Karpas-422 (cell line): ENCODE measurements around the gene ULK4. TPM values are rescaled to one million over a fixed set of nuclear protein-coding genes. Genes with fewer than 3 reads are reported as not detected.

ENCODE experiments used
- DNase-seq: peaks from one replicate; pipeline ENCODE4 v3.0.0-alpha.2; 2015
- H2AFZ ChIP-seq: fragments of 200-600 bp; sonication (generic); 2 replicates; pipeline ENCODE4 v1.6.1; 2014; ENCODE audit warnings: antibody characterized with exemption, low read length, mixed read lengths
- H3K27ac ChIP-seq: fragments of 200-600 bp; sonication (generic); 2 replicates; pipeline ENCODE4 v1.5.1; 2014; ENCODE audit warnings: mild to moderate bottlenecking, low read length, moderate library complexity
- H3K27me3 ChIP-seq: fragments of 200-600 bp; sonication (generic); 2 replicates; pipeline ENCODE4 v1.6.1; 2014; ENCODE audit warnings: low read length, mixed read lengths
- H3K36me3 ChIP-seq: fragments of 200-600 bp; sonication (generic); 2 replicates; pipeline ENCODE4 v1.6.1; 2014; ENCODE audit warnings: low read length, mixed read lengths; ENCODE audit not compliant: insufficient read depth
- H3K4me1 ChIP-seq: fragments of 200-600 bp; sonication (generic); 2 replicates; pipeline ENCODE4 v1.6.1; 2014; ENCODE audit warnings: mild to moderate bottlenecking, low read length, mixed read lengths
- H3K4me2 ChIP-seq: fragments of 200-600 bp; sonication (generic); 2 replicates; pipeline ENCODE4 v1.6.1; 2014; ENCODE audit warnings: low read length, low read depth, mild to moderate bottlenecking; ENCODE audit not compliant: poor library complexity, severe bottlenecking
- H3K4me3 ChIP-seq: fragments of 200-600 bp; sonication (generic); 2 replicates; pipeline ENCODE4 v1.5.1; 2014; ENCODE audit warnings: mild to moderate bottlenecking, antibody characterized with exemption, low read length, mixed read lengths
- H3K79me2 ChIP-seq: fragments of 200-600 bp; sonication (generic); 2 replicates; pipeline ENCODE4 v1.6.1; 2014; ENCODE audit warnings: mild to moderate bottlenecking, low read length, mixed read lengths
- H3K9ac ChIP-seq: fragments of 200-600 bp; sonication (generic); 2 replicates; pipeline ENCODE4 v1.6.0; 2014; ENCODE audit warnings: low read length
- H3K9me2 ChIP-seq: fragments of 200-600 bp; sonication (generic), shearing (Covaris generic); replicated peaks from 2 replicates; pipeline ENCODE4 v1.6.0; 2014; ENCODE audit warnings: mild to moderate bottlenecking, low read length, moderate library complexity; ENCODE audit not compliant: insufficient read depth
- H3K9me3 ChIP-seq: fragments of 300-700, 200-600 bp; sonication (generic); 2 replicates; pipeline ENCODE4 v1.6.1; 2014; ENCODE audit warnings: low read length, mixed read lengths
- H4K20me1 ChIP-seq: fragments of 200-600 bp; sonication (generic); 2 replicates; pipeline ENCODE4 v1.6.1; 2014; ENCODE audit warnings: mild to moderate bottlenecking, antibody characterized with exemption, low read length, low read depth; ENCODE audit not compliant: insufficient read depth
- small RNA-seq: library from RNA; depleted of rRNA; stranded (forward); fragments of <200 nt; gene quantifications from one replicate; pipeline ENCODE3, GENCODE V24; 2014
- total RNA-seq: library from RNA; depleted of rRNA; stranded (reverse); fragments of >200 nt; shearing (Covaris generic); gene quantifications from 2 replicates; pipeline ENCODE4 v1.2.3, GENCODE V29; 2014; ENCODE audit warnings: low replicate concordance; rRNA removed

Gene ULK4
- total RNA-seq, 1 experiment from 2014 or later = 8.8 TPM

DNA sequence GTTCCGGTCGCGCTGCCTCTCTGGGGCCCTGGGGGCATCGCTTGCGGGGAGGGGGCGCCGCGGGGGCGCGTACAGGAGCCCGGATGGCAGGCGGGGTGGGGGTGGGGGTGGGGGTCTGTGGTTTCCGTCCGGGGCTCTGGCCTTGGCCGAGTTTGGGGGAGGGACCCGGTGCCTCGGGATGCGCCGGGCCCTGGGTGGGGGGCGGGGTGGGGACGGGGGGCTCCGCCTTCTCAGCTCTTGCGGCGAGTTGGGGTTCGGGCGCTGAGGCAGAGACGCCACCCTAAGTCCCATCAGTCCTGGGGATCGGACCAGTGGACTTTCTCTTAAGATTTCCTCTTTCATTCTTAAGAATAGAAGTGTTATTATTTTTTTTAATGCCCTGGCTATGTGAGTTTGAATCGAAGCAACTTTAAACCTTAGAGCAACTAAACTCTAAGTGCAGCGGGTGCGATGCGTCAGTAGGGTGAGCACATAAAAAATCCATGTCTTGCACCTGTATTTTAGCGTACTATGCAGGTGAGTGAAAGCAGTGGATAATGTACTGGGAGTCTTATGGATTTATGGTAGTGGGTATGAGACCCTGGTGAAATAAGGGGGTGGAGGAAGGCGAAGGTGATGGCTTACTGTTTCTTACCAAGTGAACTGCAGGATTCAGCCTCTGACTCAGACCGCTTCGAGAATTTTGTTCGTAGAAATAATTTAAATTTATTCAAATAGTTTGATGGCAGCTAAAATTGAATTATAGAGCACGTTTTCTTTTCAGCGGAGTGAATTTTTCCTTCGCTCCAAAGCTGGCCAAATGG lies 761.8 kb downstream of the ULK4 start:
- H3K4me1 ChIP-seq = peaks cover 53% of the 10 kb centered on the region
- no peaks in the 10 kb centered on the region for H3K27me3 ChIP-seq
- H3K27ac ChIP-seq = peak overlapping the region; percentile 79
- H3K4me2 ChIP-seq = peak overlapping the region; percentile 81
- no peaks in the 10 kb centered on the region for H3K9me3 ChIP-seq
- no peaks in the 10 kb centered on the region; the same call in 1 of the 2 replicates for H3K36me3 ChIP-seq
- peaks cover 56% of the 10 kb centered on the region for H3K79me2 ChIP-seq
- peak; percentile 79 for DNase-seq
- H2AFZ ChIP-seq = no peak overlapping the region
- peak overlapping the region; percentile 91 for H3K4me3 ChIP-seq
- H3K9ac ChIP-seq = peak overlapping the region; percentile 99
- no peaks in the 10 kb centered on the region for H3K9me2 ChIP-seq
- peaks cover 51% of the 10 kb centered on the region for H4K20me1 ChIP-seq

DNA sequence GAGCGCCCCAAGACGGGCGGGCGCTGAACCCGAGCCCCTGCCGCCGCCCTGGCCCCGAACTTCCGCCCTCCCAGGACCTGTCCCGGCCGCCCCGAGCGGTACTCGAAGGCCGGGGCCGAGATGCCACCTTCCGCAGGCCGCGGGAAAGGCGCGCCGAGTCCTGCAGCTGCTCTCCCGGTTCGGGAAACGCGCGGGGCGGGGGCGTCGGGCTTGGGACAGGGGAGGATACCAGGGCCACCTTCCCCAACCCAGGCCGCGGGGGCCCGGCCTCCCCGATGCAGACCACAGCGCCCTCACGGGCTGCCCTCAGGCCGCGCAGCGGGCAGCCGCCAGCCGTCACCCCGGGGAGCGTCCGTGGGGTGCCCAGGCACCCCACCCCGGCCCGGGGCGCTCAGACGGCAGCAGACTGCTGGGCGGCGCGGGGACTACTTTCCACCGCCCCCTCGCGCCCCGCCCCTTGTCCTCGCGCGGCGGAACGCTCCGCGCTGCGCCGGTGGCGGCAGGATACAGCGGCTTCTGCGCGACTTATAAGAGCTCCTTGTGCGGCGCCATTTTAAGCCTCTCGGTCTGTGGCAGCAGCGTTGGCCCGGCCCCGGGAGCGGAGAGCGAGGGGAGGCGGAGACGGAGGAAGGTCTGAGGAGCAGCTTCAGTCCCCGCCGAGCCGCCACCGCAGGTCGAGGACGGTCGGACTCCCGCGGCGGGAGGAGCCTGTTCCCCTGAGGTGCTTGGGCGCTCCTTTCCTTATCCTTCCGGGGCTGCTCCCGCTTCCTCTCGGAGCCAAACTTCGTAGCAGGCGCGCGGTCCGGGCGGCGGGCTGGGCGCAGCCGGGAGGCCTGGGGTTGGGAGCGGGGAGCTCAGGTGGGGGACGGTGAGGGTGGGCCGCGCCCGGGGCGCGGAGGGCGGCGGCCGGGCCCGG lies 762.7 kb downstream of the ULK4 start, which contains the start of gene CTNNB1:
Gene CTNNB1, plus strand, starts transcription at position 556 of the 916 bp plus-strand sequence. CDS start 24,564 bp downstream, outside the sequence.
- Histone ChIP-seq H3K27ac (peak within 1 kb of the TSS; percentile 79), H3K9ac (peak within 1 kb of the TSS; percentile 99), H4K20me1 (peaks cover 42% of the 10 kb centered on the region), H3K79me2 (peaks cover 47% of the 10 kb centered on the region), H2AFZ (peak within 1 kb of the TSS; percentile 94; the same call in 1 of the 2 replicates), H3K4me2 (peak within 1 kb of the TSS; percentile 81), H3K27me3 (no peaks in the 10 kb centered on the region), H3K9me3 (no peaks in the 10 kb centered on the region), H3K4me1 (peaks cover 59% of the 10 kb centered on the region), H3K9me2 (no peaks in the 10 kb centered on the region), H3K36me3 (no peaks in the 10 kb centered on the region; the same call in 1 of the 2 replicates), H3K4me3 (peak within 1 kb of the TSS; percentile 91)
- peak; percentile 97 for DNase-seq

DNA sequence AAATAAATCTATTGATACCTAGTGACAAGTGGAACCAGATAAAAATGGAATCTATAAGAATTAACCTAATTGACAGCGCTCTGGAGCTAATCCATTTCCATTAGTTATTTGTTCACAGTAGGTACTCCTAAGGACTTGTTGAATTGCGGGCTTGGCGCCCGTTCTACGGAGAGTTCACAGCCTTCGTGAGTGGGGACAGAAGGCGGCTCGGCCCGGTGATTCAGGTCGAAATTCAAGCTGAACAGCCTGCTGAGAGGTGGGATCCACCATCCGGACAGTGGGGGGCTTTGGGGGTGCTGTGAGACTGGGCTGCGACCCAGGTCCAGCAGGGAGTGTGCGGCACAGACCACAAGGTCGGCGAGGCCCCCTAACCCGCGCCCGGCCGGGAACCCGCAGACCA lies 763.4 kb downstream of the ULK4 start:
- Histone ChIP-seq H3K9me2 (no peaks in the 10 kb centered on the region), H3K27me3 (no peaks in the 10 kb centered on the region), H3K36me3 (no peaks in the 10 kb centered on the region), H3K9ac (peak overlapping the region; percentile 99), H3K9me3 (no peaks in the 10 kb centered on the region), H2AFZ (peak overlapping the region; percentile 94; the same call in 1 of the 2 replicates), H3K4me1 (peaks cover 54% of the 10 kb centered on the region), H4K20me1 (peaks cover 35% of the 10 kb centered on the region), H3K79me2 (peaks cover 40% of the 10 kb centered on the region), H3K4me2 (peak overlapping the region; percentile 81), H3K4me3 (peak overlapping the region; percentile 91), H3K27ac (no peak overlapping the region)
- DNase-seq = no peak

DNA sequence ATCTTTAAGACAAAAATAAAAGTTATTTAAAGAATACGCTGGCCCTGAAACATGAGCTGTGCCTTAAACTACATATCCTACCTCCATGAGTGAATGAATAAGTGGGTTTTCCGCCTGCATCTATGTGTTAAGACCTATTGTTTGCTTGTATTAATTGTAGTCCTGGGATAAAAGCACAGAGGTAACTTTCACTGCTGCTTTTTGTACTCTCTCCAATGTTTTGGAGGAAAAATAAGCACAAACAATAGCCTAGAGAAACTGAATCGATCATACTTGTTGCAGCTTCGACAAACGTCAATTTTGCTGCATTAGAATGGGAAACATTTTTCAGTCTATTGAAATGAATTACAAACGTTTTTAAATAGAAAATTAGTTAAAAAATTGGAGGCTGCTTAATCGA lies 763.9 kb downstream of the ULK4 start:
- no peak overlapping the region for H3K9ac ChIP-seq
- no peaks in the 10 kb centered on the region for H3K27me3 ChIP-seq
- H3K9me3 ChIP-seq = no peaks in the 10 kb centered on the region
- peaks cover 53% of the 10 kb centered on the region for H3K4me1 ChIP-seq
- no peak for DNase-seq
- H3K4me2 ChIP-seq = no peak overlapping the region
- no peak overlapping the region for H2AFZ ChIP-seq
- H3K27ac ChIP-seq = no peak overlapping the region
- H4K20me1 ChIP-seq = peaks cover 31% of the 10 kb centered on the region
- no peaks in the 10 kb centered on the region for H3K36me3 ChIP-seq
- peaks cover 35% of the 10 kb centered on the region for H3K79me2 ChIP-seq
- H3K4me3 ChIP-seq = no peak overlapping the region
- no peaks in the 10 kb centered on the region for H3K9me2 ChIP-seq

Small RNAs within 50 kb of the gene (small RNA-seq; reads per million reads assigned to genes)
- gene ATP6V0E1P2 (0.16 reads per million), gene RF00019 (not detected), gene RF00096 (0.36 reads per million), gene RF00602 (not detected)

Other genes starting within 250 kb of the ULK4 start
- 72.8 and 115 TPM in 2 replicates for gene TRAK1, start 129.3 kb upstream of the ULK4 start, total RNA-seq